Posterior vena cava (tissue), 2 donors: ENCODE data around the gene MIOS. TPM values are rescaled to one million over a fixed set of nuclear protein-coding genes. Genes with fewer than 3 reads are reported as not detected.
A peak's percentile ranks its signal among the peaks of the same experiment; 100 is the strongest.
"Not testable (repeated sequence)": the region's sequence is repeated elsewhere in the genome, so short reads cannot be mapped to it uniquely, and the experiment has no call there.

Source experiments
- DNase-seq: peaks from one replicate; pipeline ENCODE4 v3.0.0-alpha.2; 2020; ENCODE audit warnings: low spot score
- intact Hi-C, 2 donors: fragments of 100-400 bp; cut with DNase I; formaldehyde crosslinking; loops; one replicate each; pipeline versions ENCODE4 v1.14.1 to v1.14.2; 2022 to 2023
- total RNA-seq, 2 donors: library from RNA; stranded (reverse); fragmentation: NEBNext Ultra II Directional; extraction: Animal tissue kit (Norgen Biotek cat#: 25700); gene quantifications; one replicate each; pipeline ENCODE4 v1.2.1, GENCODE V29; 2021
- donor health status: DM: yes; HTN: yes; CAD: no.
- donor health status: DM: yes; HTN: yes; CAD: no.

MIOS gene
- total RNA-seq, 2 donors from 2014 or later: 21.0 to 21.2 TPM

GRCh38 chr7:7630626-7631329 is 64.1 kb downstream of the MIOS start:
- DNase-seq: no peak
- intact Hi-C loops: no loop called here

GRCh38 chr7:7639421-7639820 is 72.7 kb downstream of the MIOS start:
- DNase-seq: no peak
- intact Hi-C loops: no loop called here

GRCh38 chr7:7639847-7640220 is 73.2 kb downstream of the MIOS start:
- intact Hi-C loops: no loop called here
- DNase-seq: peak; percentile 66

GRCh38 chr7:7640221-7641128 is 73.8 kb downstream of the MIOS start, which contains the start of gene UMAD1:
UMAD1 (plus strand) TSS chr7:7640752; CDS start chr7:7673372, 32,620 bp downstream.
- intact Hi-C loops: no loop called here
- peak; percentile 99 for DNase-seq

- intact Hi-C loops: no loop called here
- no peak for DNase-seq
These were observed 74.5 kb downstream of the MIOS start for GRCh38 chr7:7641129-7641663.

- intact Hi-C loops: no loop called here
- no peak for DNase-seq
These were observed 75.4 kb downstream of the MIOS start for GRCh38 chr7:7642081-7642480.

GRCh38 chr7:7647495-7648036 is 80.9 kb downstream of the MIOS start:
- intact Hi-C loops: no loop called here
- no peak for DNase-seq

- DNase-seq: no peak
- intact Hi-C loops: no loop called here
These were observed 84.1 kb downstream of the MIOS start for GRCh38 chr7:7650682-7651206.

GRCh38 chr7:7651479-7651878 is 84.8 kb downstream of the MIOS start:
- intact Hi-C loops: no loop called here
- no peak for DNase-seq

GRCh38 chr7:7652798-7653540 is 86.3 kb downstream of the MIOS start:
- intact Hi-C loops: no loop called here

GRCh38 chr7:7653593-7654187 is 87.0 kb downstream of the MIOS start:
- DNase-seq: no peak
- intact Hi-C loops: no loop called here

More at GRCh38 chr7:7652798-7653540, 86.3 kb downstream of the MIOS start:
- no peak for DNase-seq

GRCh38 chr7:7654964-7655715 is 88.5 kb downstream of the MIOS start:
- DNase-seq: no peak
- intact Hi-C loops: no loop called here

GRCh38 chr7:7656459-7656858 is 89.8 kb downstream of the MIOS start:
- intact Hi-C loops, DNase-seq: not testable (repeated sequence)

Other genes starting within 250 kb of the MIOS start
- gene COL28A1, start 31.0 kb upstream of the MIOS start, total RNA-seq: 1 to 10 TPM in 1 of 2 donors, under 1 TPM in 1; 0.46 to 1.0 TPM
- gene UMAD1, start 73.9 kb downstream of the MIOS start, total RNA-seq: 10 to 100 TPM; 10.7 to 12.3 TPM
- 10 to 100 TPM; 17.0 to 18.2 TPM for gene RPA3, start 151.7 kb downstream of the MIOS start, total RNA-seq